Stimulated activated CD8-positive, alpha-beta memory T cell treated with anti-CD3 and anti-CD28 coated beads, Interleukin-12 subunit alpha, Interleukin-12 subunit beta, amount 100 ng/mL, for 4 hours (primary cell): ENCODE measurements around the gene EXOC4.
"Not testable (repeated sequence)": the region's sequence is repeated elsewhere in the genome, so short reads cannot be mapped to it uniquely, and the experiment has no call there.

ENCODE experiments used
- DNase-seq: peaks from one replicate; pipeline ENCODE4 v3.0.0-alpha.2; 2020; ENCODE audit warnings: low read depth

The EXOC4 gene

GRCh38 chr7:133275446-133276095 is 22.7 kb downstream of the EXOC4 start:
- DNase-seq: no peak

- DNase-seq: not testable (repeated sequence)
Measured at GRCh38 chr7:133278975-133279374, 26.1 kb downstream of the EXOC4 start.

- DNase-seq: no peak
Measured at GRCh38 chr7:133282094-133282493, 29.2 kb downstream of the EXOC4 start.

- no peak for DNase-seq
Measured at GRCh38 chr7:133284092-133284491, 31.2 kb downstream of the EXOC4 start.

GRCh38 chr7:133288970-133289369 is 36.1 kb downstream of the EXOC4 start:
- no peak for DNase-seq

GRCh38 chr7:133290041-133290440 is 37.2 kb downstream of the EXOC4 start:
- no peak for DNase-seq

- no peak for DNase-seq
Measured at GRCh38 chr7:133290676-133291333, 37.9 kb downstream of the EXOC4 start.

- DNase-seq: no peak
Measured at GRCh38 chr7:133292631-133293030, 39.8 kb downstream of the EXOC4 start.

GRCh38 chr7:133293384-133294160 is 40.7 kb downstream of the EXOC4 start:
- no peak for DNase-seq

GRCh38 chr7:133294234-133294633 is 41.4 kb downstream of the EXOC4 start:
- DNase-seq: no peak

GRCh38 chr7:133295484-133295883 is 42.6 kb downstream of the EXOC4 start:
- no peak for DNase-seq

GRCh38 chr7:133297093-133297492 is 44.2 kb downstream of the EXOC4 start:
- no peak for DNase-seq

GRCh38 chr7:133298080-133298479 is 45.2 kb downstream of the EXOC4 start:
- DNase-seq: no peak

GRCh38 chr7:133299676-133300075 is 46.8 kb downstream of the EXOC4 start:
- DNase-seq: no peak

- no peak for DNase-seq
Measured at GRCh38 chr7:133300088-133300487, 47.2 kb downstream of the EXOC4 start.

GRCh38 chr7:133300811-133301210 is 47.9 kb downstream of the EXOC4 start:
- DNase-seq: no peak

GRCh38 chr7:133301444-133301843 is 48.6 kb downstream of the EXOC4 start:
- no peak for DNase-seq

GRCh38 chr7:133303372-133303771 is 50.5 kb downstream of the EXOC4 start:
- DNase-seq: no peak

GRCh38 chr7:133303931-133304330 is 51.1 kb downstream of the EXOC4 start:
- DNase-seq: no peak

GRCh38 chr7:133309333-133309732 is 56.5 kb downstream of the EXOC4 start:
- no peak for DNase-seq

- DNase-seq: no peak
Measured at GRCh38 chr7:133310232-133310862, 57.5 kb downstream of the EXOC4 start.

GRCh38 chr7:133313575-133313974 is 60.7 kb downstream of the EXOC4 start:
- no peak for DNase-seq

- DNase-seq: no peak
Measured at GRCh38 chr7:133314084-133314483, 61.2 kb downstream of the EXOC4 start.
